IPS-18c (cell line): ENCODE measurements around the gene ELF2.

Source experiments
- H3K4me3 ChIP-seq: 2 replicates; pipeline ENCODE4 v1.7.0; 2013; ENCODE audit warnings: low read depth, mild to moderate bottlenecking, low read length, moderate library complexity; ENCODE audit not compliant: insufficient read depth
- H3K9me3 ChIP-seq: one replicate; pipeline ENCODE4 v1.6.1; 2013; ENCODE audit warnings: mild to moderate bottlenecking, low read length, moderate library complexity; ENCODE audit not compliant: control insufficient read depth, insufficient read depth

The ELF2 gene

DNA sequence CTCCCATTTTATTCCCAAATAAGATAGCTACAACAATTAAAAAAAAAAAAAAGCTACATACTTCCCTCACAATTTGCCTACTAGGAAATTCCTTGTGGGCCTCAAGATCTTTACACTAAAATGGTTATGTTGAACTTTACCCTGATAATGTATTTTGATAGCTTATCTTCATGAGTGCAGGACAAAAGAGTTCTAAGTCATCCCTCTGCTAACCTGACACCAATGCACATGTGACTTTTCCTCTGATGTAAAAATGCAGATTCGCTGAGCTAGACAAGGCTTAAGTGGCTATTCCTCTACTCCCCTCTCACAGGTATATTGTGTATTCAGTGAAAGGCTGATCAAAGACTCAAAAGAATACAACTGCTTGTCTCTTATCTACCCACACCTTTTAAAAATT, 22.5 kb downstream of the ELF2 start:
- no peak overlapping the region for H3K4me3 ChIP-seq
- no peaks in the 10 kb centered on the region for H3K9me3 ChIP-seq

DNA sequence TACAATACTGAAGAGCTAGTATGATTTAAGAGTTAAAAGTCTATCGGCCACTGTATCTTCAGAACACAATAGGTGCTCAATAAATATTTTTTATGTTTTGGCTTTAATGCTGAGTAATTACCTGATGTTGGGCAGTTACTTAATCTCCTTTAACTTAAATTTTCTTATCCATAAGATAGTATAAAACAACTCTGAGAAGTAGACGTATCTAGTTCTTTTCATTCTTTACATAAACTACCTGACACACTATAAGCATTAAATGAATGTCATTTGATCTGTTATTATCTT, 22.9 kb downstream of the ELF2 start:
- no peaks in the 10 kb centered on the region for H3K9me3 ChIP-seq
- H3K4me3 ChIP-seq, result no peak overlapping the region

DNA sequence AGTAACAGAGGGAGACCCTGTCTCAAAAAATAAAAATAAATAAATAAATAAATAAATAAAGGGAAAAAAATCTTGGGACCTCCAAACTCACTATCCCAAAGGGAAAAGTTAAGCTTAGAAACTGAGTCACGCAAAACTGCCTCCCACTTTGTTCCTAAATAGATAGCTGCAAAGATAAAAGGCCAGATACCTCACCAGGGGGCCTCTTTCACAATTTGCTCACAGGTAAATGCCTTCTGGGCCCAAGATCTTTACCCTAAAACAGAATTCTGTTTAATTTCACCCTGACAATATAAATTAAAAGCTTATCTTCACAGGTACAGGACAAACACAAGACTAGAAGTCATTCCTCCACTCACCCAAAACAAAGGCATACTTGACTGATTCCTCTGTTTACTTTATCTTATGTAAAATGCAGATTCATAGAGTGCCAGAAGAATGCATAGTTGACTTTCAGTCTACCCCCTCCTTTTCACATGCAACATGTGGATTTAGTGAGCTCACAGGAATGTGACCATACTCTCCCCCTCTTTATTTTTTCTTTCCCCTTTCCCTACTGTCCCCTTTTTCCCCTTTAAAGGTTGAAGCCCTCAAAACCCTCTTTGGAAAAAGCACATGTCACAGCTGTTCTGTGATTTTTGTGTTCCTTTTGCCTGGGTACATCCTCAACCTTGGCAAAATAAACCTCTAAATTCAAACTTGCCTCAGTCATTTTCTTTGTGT, 23.4 kb downstream of the ELF2 start:
- no peak overlapping the region for H3K4me3 ChIP-seq

DNA sequence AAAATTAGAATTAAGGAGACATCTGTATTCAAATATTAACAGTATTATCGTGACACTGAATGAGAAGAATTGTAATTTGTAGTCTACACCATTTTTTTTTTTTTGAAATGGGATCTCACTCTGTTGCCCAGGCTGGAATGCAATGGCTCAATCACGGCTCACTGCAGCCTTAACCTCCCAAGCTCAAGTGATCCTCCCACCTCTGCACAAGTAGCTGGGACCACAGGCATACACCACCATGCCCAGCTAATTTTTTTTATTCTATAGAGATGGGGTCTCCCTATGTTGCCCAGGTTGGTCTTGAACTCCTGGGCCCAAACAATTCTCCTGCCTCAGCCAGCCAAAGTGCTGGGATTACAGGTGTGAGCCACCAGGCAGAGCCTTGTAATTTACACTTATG, 24.8 kb downstream of the ELF2 start:
- Histone ChIP-seq H3K9me3 (no peaks in the 10 kb centered on the region), H3K4me3 (no peak overlapping the region)

More for the DNA sequence above, 23.4 kb downstream of the ELF2 start:
- no peaks in the 10 kb centered on the region for H3K9me3 ChIP-seq

DNA sequence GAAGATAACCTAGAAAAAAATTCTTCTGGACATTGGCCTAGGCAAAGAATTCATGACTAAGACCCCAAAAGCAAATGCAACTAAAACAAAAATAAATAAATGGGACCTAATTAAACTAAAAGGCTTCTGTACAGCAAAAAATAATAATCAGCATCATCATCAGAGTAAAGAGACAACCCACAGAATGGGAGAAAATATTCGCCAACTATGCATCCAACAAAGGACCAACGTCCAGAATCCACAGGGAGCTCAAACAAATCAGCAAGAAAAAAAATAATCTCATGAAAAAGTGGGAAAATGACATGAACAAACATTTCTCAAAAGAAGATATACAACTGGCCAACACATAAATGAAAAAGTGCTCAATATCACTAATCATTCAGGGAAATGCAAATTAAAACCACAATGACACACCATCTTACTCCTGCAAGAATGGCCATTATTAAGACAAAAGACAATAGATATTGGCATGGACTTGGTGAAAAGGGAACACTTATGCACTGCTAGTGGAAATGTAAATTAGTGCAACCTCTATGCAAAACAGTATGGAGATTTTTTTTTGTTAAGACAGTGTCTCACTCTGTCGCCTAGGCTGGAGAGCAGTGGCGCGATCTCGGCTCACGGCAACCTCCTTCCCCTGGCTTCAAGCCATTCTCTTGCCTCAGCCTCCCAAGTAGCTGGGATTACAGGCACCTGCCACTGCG, 29.9 kb downstream of the ELF2 start:
- H3K4me3 ChIP-seq, result no peak overlapping the region
- H3K9me3 ChIP-seq, result no peaks in the 10 kb centered on the region

DNA sequence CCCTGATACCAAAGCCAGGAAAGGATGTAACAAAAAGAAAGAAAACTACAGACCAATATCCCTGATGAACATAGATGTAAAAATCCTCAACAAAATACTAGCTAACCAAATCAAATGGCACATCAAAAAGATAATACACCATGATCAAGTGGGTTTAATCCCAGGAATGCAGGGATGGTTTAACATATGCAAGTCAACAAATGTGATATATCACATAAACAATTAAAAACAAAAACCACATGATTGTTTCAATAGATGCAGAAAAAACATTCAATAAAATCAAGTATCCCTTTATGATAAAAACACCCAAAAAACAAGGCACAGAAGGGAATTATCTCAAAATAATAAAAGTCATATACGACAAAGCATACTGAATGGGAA, 31.5 kb downstream of the ELF2 start:
- H3K4me3 ChIP-seq, result no peak overlapping the region
- H3K9me3 ChIP-seq, result no peaks in the 10 kb centered on the region

DNA sequence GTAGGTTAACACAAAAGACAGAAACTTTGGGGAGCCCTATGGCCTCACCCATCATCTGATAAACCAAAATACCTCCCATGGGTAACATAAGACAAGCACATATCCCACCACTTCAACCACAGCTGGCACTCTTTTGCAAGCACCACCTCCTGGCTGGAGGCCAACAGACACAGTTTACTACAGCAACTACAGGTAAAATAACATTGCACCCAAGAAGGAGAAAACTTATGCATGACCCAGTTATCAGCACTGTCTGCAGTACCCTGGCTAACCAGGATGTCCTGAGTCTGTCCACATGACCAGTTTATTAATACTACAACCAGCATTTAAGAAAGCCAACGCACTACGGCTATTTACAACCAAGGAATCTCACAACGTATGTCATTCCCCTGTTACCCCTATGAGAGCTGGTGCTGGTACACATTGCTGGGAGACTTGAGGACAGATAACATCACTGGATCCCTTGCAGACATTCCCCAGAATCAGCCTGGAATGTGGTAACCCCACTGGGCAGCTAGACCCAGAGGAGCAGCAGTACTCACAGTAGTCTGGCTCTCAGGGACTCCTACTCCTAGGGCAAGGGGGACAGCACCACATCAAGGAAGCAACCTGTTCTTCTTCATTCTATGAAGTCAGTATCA, 32.0 kb downstream of the ELF2 start:
- no peaks in the 10 kb centered on the region for H3K9me3 ChIP-seq
- no peak overlapping the region for H3K4me3 ChIP-seq

DNA sequence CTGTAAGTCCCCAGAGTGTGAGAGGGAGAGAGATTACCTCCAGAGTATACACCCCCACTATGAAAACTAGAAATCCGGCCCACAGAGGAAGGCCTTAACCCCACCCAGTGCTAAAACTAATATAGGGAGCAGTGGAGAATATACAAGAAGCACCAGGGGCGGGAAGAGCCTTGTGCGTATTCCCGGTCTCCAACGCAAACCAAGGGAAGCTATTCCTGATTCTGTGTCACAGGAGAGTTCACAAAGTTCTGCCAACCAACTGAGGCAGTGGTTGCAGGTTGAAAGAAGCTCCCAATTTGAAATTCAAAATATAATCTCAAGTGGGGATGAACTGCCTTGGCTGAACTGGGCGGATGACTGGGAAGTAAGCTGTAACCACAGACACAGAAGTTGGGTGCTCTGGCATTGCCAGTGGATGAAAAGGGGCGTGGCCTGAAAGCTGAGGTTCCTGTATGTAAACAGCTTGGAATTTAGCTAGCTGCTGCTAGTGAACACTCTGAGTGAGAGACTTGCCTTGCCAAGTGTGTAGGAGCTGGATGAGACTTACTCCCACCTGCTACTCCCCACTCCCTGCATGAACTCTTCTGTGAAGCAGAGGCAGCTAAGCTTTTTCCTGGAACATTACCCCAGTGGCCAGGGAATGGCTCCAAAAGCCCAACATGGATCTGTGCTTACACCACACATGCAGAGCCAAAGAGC, 32.7 kb downstream of the ELF2 start:
- Histone ChIP-seq H3K9me3 (no peaks in the 10 kb centered on the region), H3K4me3 (no peak overlapping the region)

DNA sequence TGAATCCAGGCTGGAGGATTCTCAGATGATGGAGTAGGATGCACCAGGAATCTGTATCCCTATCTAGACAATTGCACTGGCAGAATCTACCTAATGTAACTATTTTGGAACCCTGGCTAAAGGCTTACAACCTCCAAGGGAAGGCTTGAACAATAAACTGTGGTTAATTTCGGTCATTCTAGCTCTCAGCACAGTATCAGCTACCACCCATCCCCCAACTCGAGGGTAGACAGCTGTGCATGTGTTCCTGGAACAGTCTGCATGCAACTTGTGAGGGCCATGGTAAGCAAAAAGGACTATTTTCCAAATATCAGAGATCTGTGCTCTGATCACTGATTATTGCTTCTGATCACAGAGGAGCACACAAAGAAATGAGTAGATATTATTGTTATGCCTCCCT, 34.0 kb downstream of the ELF2 start:
- H3K4me3 ChIP-seq, result no peak overlapping the region
- no peaks in the 10 kb centered on the region for H3K9me3 ChIP-seq

DNA sequence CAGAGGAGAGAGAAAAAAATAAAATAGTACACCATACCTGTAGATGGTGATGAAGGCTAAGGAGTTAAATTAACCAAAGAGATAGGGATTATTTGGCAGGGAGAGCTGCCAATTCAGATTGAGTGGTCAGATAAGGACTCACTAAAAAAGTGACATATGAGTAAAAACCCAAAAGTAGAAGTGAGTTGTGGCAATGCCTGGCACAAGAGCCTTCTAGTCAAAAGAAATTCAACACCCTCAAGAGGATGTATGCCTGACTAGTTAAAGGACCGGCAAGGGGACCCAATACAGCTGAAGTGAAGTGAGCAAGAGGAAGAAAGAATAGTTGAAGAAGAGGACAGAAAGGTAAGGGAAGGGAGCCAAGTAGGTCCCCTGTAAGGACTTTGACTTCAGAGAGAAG, 34.9 kb downstream of the ELF2 start:
- H3K4me3 ChIP-seq, result no peak overlapping the region
- H3K9me3 ChIP-seq, result no peaks in the 10 kb centered on the region

DNA sequence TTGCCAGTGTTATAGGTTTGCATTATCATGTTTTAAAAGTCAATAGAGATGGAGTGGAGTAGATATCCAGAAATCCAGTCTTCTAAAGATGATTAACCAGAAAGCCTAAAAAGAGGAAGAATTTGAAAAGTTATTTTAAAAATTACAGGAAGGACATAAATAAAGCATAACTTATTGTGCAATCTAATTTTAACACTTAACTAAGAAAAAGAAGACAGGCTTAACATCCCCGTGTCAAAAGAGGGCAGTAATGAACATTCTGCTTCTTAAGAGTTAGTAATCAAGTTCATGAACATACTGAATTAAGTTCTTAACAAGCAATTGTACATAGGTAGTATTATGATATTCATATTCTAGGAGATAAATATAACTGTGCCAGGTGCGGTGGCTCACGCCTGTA, 39.3 kb downstream of the ELF2 start:
- no peaks in the 10 kb centered on the region for H3K9me3 ChIP-seq

DNA sequence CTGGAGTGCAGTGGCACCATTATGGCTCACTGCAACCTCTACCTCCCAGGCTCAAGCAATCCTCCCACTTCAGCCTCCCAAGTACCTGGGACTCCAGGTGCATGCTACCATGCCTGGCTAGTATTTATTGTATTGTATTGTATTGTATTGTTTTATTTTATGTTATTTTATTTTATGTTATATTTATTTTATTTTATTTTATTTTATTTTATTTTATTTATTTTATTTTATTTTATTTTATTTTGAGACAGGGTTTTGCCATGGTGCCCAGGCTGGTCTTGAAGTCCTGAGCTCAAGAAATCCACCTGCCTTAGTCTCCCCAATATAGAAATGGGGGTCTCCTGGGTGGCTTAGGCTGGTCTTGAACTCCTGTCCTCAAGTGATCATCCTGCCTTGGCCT, 42.6 kb downstream of the ELF2 start:
- no peak overlapping the region for H3K4me3 ChIP-seq

More for the DNA sequence above, 39.3 kb downstream of the ELF2 start:
- no peak overlapping the region for H3K4me3 ChIP-seq

DNA sequence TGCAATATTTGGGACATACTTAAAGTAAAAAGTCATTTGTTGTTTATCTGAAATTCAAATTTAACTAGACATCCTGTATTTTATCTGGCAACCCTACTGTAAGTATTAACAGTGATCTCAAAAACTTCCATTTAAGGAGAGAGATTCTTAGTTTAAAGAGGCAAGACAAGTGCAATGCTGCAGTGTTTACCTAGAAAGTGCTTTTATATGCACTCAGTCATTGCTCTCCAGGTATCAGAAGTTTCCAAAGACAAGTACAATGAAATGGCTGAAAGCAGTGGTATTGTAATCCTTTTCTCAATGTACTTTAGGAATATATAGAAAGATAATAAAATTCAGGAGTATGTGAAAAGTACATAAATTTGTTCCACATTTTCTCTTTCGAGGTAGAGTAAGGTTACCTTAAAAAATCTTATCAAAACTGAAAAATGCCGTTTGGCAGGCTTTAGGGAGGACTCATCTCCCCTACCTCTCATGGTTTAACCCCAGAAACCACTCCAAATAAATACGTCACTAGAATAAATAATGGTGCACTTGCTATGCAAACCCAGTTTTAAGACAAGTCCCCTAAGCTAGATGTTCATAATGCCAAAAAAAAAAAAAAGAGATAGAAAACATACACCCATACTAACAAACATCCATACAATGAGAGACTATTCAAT, 45.7 kb downstream of the ELF2 start:
- no peaks in the 10 kb centered on the region for H3K9me3 ChIP-seq
- no peak overlapping the region for H3K4me3 ChIP-seq

More for the DNA sequence above, 42.6 kb downstream of the ELF2 start:
- H3K9me3 ChIP-seq, result no peaks in the 10 kb centered on the region

DNA sequence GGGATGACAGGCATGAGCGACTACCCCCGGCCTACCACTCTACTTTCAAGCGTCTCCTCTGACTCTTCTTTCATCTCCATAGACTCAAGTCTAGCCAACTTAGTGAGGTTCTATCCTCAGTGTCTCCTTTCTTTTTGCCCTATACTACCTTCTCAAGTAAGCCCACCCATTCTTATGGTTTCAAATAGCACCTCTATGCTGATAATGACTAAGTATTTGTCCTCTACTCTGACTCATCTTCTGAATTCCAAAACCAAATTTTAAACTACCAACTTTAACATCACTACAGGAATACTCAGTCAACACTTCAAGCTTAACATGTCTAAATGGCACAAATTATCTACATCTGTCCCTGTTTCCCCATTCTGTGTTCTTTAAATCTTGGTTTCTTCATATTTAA, 47.8 kb downstream of the ELF2 start:
- H3K9me3 ChIP-seq, result no peaks in the 10 kb centered on the region
- no peak overlapping the region for H3K4me3 ChIP-seq

DNA sequence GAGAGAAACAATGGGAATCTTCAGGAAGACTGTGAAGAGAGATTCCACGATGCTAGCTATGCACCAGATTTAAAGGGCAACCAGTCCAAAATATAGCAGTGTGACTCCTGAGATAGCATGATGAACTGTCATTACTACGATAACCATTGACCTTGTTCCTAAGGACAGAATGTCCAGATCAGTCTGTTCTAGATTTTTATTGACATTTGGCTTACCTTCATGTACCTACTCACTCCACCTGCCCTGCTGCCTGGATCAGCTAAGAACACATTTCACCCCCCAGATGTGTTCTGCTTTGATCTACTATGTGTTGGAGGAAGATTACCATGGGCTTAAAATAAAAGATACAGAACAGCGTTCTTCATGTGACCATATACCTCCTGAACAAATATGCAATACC, 50.1 kb downstream of the ELF2 start:
- Histone ChIP-seq H3K4me3 (no peak overlapping the region), H3K9me3 (no peaks in the 10 kb centered on the region)

DNA sequence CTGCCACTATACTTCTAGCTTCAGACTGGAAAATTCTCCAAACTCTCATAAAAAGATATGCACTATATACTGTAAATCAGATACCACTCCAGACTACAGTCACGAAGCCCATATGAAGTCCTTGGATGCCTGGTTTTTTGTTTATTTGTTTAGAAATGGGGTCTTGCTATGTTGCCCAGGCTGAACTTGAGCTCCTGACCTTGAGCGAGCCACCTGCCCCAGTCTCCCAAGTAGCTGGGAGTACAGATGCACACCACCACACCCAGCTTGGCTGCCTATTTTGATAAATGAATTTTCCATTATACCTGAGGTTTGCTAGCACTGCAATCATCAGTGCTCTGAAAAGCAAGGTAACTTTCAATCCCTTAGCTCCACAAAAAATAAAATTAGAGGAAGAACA, 53.1 kb downstream of the ELF2 start:
- Histone ChIP-seq H3K9me3 (no peaks in the 10 kb centered on the region), H3K4me3 (no peak overlapping the region)

DNA sequence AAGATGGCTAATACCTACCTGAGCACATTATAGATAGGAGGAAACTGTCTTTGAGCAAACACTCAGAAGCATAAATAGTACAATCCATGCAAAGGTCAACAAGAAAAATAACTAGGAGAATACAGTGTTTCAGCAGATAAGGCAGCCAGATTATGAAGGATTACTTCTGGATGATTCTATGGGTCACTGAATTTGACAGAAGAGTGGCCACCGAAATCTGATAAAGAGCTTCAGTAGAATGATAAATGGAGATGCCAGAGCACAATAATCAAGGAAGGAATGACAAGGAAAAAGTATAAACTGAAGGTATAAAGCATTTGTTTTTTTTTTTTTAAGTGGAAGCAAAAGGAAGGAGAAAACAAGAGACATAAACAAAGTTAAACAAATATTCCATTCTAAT, 58.7 kb downstream of the ELF2 start:
- Histone ChIP-seq H3K9me3 (no peaks in the 10 kb centered on the region), H3K4me3 (no peak overlapping the region)
